Osteocyte (in vitro differentiated cells): Measurements from ENCODE around the gene SSC5D. TPM values are rescaled to one million over a fixed set of nuclear protein-coding genes. Genes with fewer than 3 reads are reported as not detected.

Source experiments
- DNase-seq: peaks from one replicate; pipeline ENCODE4 v3.0.0; 2021; ENCODE audit warnings: mixed read lengths; ENCODE audit not compliant: unreplicated experiment; ENCODE audit errors: extremely low spot score
- H3K27ac Mint-ChIP-seq: one replicate; pipeline ENCODE4 v1.8.0; 2021; ENCODE audit warnings: mild to moderate bottlenecking, mixed read lengths; ENCODE audit not compliant: unreplicated experiment
- H3K27me3 Mint-ChIP-seq: one replicate; pipeline ENCODE4 v1.8.0; 2021; ENCODE audit warnings: mixed read lengths; ENCODE audit not compliant: unreplicated experiment
- H3K36me3 Mint-ChIP-seq: one replicate; pipeline ENCODE4 v1.8.0; 2021; ENCODE audit warnings: mixed read lengths; ENCODE audit not compliant: unreplicated experiment
- H3K4me1 Mint-ChIP-seq: one replicate; pipeline ENCODE4 v1.8.0; 2021; ENCODE audit warnings: mixed read lengths; ENCODE audit not compliant: unreplicated experiment
- H3K4me3 Mint-ChIP-seq: one replicate; pipeline ENCODE4 v1.8.0; 2021; ENCODE audit warnings: mild to moderate bottlenecking, moderate library complexity, mixed read lengths; ENCODE audit not compliant: unreplicated experiment
- H3K9me3 Mint-ChIP-seq: one replicate; pipeline ENCODE4 v1.8.0; 2021; ENCODE audit warnings: mixed read lengths; ENCODE audit not compliant: unreplicated experiment
- CTCF ChIP-seq: fragments of 200-600 bp; sonication (generic); IDR thresholded peaks from 2 replicates; pipeline ENCODE4 v1.5.0; 2021; ENCODE audit warnings: antibody characterized with exemption, mild to moderate bottlenecking, moderate library complexity
- total RNA-seq: library from RNA; stranded (reverse); gene quantifications from 2 replicates; pipeline ENCODE4 v1.2.1, GENCODE V29; 2021

The SSC5D gene
- total RNA-seq, 1 donor from 2014 or later: 21.5 TPM

- H3K27me3 Mint-ChIP-seq: no peaks in the 10 kb centered on the region
- no peak for TF ChIP-seq CTCF
- peaks cover 5% of the 10 kb centered on the region for H3K4me1 Mint-ChIP-seq
- H3K9me3 Mint-ChIP-seq: no peaks in the 10 kb centered on the region
- no peak overlapping the region for H3K27ac Mint-ChIP-seq
- no peaks in the 10 kb centered on the region for H3K36me3 Mint-ChIP-seq
- no peak for DNase-seq
- H3K4me3 Mint-ChIP-seq: no peak overlapping the region
Observed at GRCh38 chr19:55536366-55536765, 48.1 kb downstream of the SSC5D start.

- Mint-ChIP-seq H3K4me3 (no peak within 1 kb of the TSS), H3K9me3 (peaks cover 5% of the 10 kb centered on the region), H3K27ac (no peak within 1 kb of the TSS), H3K36me3 (no peaks in the 10 kb centered on the region), H3K4me1 (peaks cover 5% of the 10 kb centered on the region), H3K27me3 (no peaks in the 10 kb centered on the region)
- DNase-seq: no peak
- peak; percentile 16 for TF ChIP-seq CTCF
Observed at GRCh38 chr19:55536951-55537740, 48.9 kb downstream of the SSC5D start, which contains the start of gene SBK2. SBK2 (minus strand) TSS chr19:55537133; CDS start chr19:55536294, 839 bp downstream.

GRCh38 chr19:55537741-55538111 lies 49.5 kb downstream of the SSC5D start:
- Mint-ChIP-seq H3K4me3 (no peak overlapping the region), H3K27ac (no peak overlapping the region), H3K9me3 (peaks cover 5% of the 10 kb centered on the region), H3K36me3 (no peaks in the 10 kb centered on the region), H3K4me1 (peaks cover 5% of the 10 kb centered on the region), H3K27me3 (no peaks in the 10 kb centered on the region)
- no peak for TF ChIP-seq CTCF
- no peak for DNase-seq

GRCh38 chr19:55538132-55538531 lies 49.9 kb downstream of the SSC5D start:
- H3K4me1 Mint-ChIP-seq: peaks cover 5% of the 10 kb centered on the region
- H3K27ac Mint-ChIP-seq: no peak overlapping the region
- peaks cover 5% of the 10 kb centered on the region for H3K9me3 Mint-ChIP-seq
- no peak for DNase-seq
- H3K4me3 Mint-ChIP-seq: no peak overlapping the region
- no peak for TF ChIP-seq CTCF
- no peaks in the 10 kb centered on the region for H3K36me3 Mint-ChIP-seq
- no peaks in the 10 kb centered on the region for H3K27me3 Mint-ChIP-seq

- no peak overlapping the region for H3K27ac Mint-ChIP-seq
- H3K9me3 Mint-ChIP-seq: peaks cover 5% of the 10 kb centered on the region
- no peak for TF ChIP-seq CTCF
- no peaks in the 10 kb centered on the region for H3K36me3 Mint-ChIP-seq
- H3K4me1 Mint-ChIP-seq: peaks cover 5% of the 10 kb centered on the region
- H3K4me3 Mint-ChIP-seq: no peak overlapping the region
- DNase-seq: no peak
- H3K27me3 Mint-ChIP-seq: peaks cover 2% of the 10 kb centered on the region
Observed at GRCh38 chr19:55539090-55539984, 51.1 kb downstream of the SSC5D start.
